Fibroblast of lung (primary cell): ENCODE data around the gene CENPB.

ENCODE experiments used
- CTCF ChIP-seq, 2 donors: IDR thresholded peaks in 1 of 2; conservative IDR thresholded peaks in 1 of 2; 1 replicate in 1 of 2; 2 replicates in 1 of 2; pipeline ENCODE4 v1.5.1; 2011 to 2012; ENCODE audit warnings: low read length in 2 of 2, control low read depth in 1 of 2, inconsistent platforms in 1 of 2, low read depth in 1 of 2, mild to moderate bottlenecking in 1 of 2
- EZH2 ChIP-seq: IDR thresholded peaks from 2 replicates; pipeline ENCODE4 v1.5.1; 2012; ENCODE audit warnings: low read length, control low read depth, mild to moderate bottlenecking; ENCODE audit errors: missing control alignments

- TF ChIP-seq CTCF (conservative IDR thresholded peaks at IDR 0.05 in 1 of 2, IDR thresholded peaks at IDR 0.05 in 1 of 2; ENCODE audit: low read depth in 1 of 2, low read length in 2 of 2) (no peak), EZH2 (no peak)
Observed at GRCh38 chr20:3759884-3760283, 26.7 kb downstream of the CENPB start.
